ENCODE results near the gene MYNN.

MYNN gene

DNA sequence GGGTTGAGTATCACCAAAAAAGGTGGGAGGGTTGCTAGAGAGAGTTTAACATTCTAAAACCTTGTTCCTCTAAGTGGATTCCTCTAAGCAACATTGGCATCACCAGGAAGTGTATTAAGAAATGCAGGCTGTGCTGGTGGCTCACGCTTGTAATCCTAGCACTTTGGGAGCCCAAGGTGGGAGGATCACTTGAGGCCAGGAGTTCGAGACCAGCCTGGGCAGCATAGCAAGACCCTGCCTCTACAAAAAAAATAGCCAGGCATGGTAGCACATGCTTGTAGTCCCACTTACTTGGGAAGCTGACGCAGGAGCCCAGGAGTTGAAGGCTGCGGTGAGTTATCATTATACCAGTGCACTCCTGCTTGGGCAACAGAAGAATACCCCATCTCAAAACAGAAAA lies 4.6 kb downstream of the MYNN start:
- DNase-seq: no peak

DNA sequence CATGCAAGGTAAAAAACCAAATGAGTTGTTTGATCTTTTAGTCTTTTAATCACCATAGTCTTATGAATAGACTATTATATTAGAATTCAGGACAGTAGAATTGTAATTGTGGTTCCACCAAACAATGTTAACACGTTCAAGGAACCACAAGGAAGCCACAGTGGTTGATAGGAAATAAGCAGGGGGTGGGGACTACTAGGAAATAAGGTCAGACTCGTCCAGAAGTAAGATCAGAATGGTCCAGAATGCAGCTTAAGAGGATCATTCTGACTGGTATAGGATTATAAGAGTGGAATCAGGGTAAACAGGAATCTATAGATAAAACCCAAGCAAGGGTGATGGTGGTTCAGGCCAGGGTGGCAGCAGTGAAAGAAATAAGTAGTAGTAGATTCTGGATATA lies 7.5 kb downstream of the MYNN start:
- DNase-seq: no peak

DNA sequence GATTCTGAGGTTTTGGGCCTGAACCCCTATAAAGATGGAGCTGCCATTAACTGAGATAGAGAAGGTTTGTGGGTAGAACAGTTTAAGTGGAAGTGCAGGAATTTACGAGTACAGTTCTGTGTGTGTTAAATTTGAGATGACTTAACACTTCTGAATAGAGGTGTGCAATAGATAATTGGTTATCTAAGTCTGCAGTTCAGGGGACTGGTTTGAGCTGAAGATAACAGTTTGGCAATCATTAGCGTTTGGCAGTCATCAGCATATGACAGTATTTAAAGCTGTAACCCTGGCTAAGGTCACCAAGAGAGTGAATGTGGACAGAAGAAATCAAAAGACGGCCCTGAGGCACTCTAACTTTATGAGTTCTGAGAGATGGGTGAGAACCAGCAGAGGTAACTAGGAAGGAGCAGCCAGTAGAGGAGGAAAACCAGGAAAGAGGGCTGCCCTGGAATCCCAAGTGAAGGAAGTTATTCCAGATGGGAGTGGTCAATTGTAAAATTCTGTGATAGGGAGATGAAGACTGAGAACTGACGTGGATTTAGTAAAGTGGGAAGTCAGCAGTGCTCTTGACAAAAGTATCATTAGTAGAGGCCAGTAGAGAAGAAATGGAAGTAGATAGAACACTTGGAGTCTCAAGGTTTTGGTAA lies 8.1 kb downstream of the MYNN start:
- DNase-seq: no peak

DNA sequence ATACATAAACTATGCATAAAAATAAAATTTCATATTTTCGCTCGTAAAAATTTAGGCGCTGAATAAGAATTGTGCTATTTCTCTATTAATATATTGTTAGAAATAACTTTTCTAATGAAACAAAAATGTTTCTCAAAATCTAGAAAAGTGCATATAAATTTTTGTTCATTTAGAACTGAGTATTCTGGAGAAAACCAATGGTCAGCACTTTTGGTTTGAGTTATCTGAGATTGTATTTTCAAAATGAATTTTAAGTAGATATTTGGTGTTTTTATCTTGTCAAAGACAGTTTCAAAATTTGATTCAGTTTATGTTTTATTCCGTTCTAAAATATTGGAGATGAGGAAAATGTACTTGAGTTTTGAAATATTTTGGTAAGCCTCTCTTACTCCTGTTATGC lies 13.9 kb downstream of the MYNN start:
- no peak for DNase-seq

DNA sequence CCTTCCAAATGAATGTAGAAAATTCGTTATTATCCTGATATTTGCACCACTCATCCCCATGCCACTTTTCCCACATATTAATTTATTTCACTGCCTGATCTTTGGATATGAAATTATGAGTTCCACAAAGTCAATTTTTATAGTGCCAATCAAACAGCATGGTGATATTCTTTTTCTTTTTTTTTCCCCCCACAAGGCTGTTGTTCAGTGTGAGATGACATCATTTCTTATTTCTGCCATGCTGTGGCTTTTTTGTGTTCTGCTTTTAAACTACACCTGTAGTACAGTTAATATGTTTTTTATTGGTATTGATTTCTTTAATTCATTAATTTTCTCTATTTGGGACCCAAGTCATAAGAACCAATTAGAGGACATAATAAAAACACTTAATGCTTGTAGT lies 14.6 kb downstream of the MYNN start:
- DNase-seq: no peak

DNA sequence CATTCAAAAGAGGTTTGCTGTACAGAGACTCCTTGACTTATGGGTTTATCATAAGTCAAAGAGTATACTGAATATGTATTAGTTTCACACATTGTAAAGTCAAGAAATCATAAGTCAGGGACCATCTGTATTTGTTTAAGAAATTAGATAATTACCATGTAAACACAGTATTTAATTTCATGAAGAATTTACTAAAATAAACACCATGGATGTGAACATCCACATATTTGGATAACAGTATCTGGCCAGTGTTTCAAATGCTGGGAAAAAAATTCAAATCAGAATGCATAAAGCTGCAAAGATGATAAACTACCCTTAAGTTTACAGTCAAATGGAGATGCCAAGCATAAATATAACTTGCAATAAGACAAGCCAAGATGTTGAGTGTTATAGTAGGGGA lies 17.0 kb downstream of the MYNN start:
- no peak for DNase-seq

DNA sequence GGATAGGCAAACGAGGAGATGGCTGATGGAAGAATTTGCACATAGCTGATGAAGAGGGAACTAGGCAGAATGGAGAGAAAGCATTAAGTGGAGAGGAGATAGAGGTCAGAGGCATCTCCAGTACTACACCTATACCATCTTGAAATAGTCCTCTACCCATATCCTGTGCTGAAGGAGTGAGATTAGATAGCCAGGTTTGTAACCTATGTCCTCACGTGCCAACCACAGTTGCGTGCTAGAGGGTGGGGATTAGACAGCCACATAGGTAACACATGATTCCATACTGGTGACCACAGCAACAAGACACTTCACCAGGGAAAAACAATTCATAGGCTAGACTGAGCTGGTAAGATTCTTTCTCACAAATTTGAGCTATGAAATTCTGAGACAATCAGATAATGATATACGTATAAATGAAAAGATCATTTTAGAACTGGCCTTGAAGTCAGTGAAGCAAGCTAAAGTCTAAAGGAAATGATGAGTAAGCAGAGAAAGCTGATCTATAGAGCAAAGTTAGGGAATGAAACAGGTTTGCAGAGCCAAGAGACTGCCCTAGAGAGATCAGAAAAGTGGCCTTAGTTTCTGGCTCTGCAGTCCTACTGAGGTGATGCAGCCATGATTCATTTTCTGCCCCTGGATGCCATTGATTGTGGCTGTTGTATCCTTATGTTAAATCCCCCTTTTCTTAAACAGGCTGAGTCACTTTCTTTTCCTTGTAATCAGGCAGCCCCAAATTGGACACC lies 17.7 kb downstream of the MYNN start:
- peak; percentile 17 for DNase-seq

DNA sequence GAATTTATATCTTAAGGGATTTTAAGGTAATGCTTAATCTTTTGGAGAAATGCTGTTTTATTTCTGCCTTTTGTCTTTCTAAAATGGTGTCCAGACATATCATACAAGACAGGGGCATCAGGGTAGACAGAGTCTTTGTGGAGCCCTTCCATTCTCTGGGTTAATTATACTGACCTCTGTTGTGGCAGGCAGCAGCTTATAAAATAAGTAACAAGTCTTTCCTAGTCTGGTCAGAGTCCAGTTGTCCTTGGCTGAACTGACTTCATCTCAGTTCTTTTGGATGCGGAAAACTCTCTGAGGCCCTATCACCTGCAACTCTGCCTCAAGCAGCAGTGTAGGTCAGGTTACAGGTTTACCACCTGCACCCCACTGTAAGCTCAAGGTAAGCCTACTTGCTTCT lies 19.2 kb downstream of the MYNN start:
- DNase-seq: no peak

DNA sequence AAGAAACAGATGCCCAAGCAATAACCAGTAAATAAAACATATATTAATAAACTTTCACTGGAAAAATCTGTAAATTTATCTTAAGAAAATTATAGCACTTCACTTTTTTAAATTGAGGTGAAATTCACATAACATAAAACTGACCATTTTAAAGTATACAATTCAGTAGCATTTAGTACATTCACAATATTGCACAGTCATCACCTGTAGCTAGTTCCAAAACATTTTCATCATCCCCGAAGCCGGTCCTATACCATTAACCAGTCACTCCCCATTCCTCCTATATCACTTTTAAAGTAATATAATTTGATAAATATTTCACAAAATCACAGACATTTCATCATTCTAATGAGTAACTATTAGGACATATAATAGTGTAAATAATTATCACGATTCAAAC lies 31.5 kb downstream of the MYNN start:
- no peak for DNase-seq

DNA sequence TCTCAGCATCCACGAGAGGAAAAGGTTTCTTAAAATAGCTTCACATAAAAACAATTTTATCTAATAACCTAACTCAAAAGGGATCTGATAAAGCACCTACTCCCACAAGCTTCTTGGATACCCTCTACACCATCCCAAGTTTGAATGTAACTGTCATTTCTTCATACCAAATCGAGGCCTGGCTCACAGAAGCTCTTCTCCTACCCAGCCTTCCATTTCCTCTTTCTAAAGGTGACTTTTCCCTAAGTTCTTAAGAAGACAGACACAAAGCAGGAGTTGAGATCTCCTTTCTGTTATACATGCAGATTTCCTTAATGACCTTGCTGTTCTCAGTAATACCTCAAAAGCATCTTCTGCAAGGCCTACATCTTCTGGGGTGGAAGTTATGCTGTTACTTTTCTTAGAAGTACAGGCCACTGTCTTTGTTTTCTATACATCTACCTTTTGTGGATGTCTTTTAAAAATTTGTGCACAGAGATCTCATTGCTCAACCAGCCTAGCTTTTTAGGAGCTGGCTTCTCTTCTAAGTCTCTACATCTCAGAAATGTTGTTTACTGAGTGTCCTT lies 36.1 kb downstream of the MYNN start:
- no peak for DNase-seq

DNA sequence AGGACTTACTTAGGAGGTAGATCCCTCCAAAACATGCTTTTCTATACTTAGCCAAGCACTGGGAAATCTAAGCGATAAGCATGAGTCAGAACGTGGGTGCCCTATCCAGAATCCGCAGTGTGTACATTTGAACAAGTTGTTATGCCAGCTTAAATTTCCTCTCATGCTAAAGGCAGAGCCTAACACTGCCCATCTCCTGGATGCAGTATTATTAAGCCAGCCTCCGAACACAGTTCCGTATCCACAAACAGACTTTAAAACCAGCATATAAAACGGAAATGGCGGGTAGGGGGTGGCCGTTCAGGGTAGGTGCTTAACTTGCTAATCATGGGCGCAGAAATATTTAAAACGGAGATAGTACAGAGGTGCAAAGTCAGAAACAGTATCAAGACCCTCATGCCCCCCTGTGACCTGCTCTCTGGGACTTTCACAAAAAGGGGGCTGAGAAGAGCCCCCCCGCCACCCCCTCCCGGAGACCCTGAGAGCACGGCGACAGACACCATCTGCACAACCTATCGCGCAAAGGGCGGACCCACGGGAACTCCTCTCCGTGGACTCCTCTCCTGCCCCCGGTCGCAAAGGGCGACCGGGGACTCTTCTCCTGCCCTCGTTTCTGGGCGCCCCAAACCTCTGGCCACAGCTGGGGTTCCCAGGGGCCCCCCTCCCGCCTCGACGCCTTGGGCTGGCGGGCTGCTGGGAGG lies 38.6 kb downstream of the MYNN start:
- DNase-seq: peak; percentile 57

DNA sequence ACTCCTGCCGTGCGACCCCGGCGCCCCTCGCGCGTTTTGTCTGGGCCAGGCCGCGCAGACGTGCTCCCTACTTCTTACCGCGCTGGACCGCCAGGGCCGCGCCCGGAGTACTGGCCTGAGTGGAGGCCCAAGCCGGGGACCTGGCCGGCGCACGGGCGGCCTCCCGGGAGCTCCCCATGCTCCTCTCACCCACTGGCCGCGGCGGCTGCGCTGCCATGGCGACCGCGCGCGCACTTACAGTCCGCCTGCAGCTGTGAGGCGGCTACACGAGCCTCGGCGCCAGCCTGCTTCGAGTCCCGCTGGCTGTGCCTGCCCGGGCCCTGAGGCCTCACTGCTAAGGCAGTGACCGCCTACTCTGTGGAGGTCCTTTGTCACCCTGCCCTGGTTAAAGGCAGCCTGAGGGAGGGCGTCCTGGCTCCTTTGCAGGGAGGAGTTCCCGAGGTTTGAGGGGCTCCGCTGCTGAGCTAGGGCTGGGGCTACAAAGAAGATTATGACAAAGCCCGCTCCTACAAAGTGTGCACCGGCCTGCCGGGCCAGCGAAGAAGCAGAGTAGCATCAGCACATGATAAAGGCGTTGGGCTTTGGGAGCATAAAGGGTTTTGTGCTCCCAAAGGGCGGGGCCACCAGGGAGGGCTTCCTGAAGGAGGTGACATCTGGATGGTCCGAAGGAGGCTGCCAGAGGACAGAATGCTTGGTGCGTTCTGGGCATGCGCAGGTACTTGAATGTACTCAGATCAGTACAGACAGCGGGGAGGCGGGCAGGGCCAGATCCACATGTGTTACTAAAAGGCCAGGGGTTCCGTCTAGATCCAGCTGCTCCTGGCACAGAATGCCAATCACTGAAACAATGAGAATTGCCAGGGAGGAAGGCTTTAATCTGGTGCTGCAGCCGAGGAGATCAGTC lies 39.4 kb downstream of the MYNN start, which contains the start of the genes LRRC34 and LRRIQ4:
TSS of gene LRRC34 (minus strand) at position 573 of the 904 bp plus-strand sequence. CDS start at position 217, 356 bp downstream.
TSS of gene LRRIQ4 (plus strand) at position 539 of the 904 bp plus-strand sequence. CDS start 9,052 bp downstream, outside the sequence.
- DNase-seq: peak; percentile 76

DNA sequence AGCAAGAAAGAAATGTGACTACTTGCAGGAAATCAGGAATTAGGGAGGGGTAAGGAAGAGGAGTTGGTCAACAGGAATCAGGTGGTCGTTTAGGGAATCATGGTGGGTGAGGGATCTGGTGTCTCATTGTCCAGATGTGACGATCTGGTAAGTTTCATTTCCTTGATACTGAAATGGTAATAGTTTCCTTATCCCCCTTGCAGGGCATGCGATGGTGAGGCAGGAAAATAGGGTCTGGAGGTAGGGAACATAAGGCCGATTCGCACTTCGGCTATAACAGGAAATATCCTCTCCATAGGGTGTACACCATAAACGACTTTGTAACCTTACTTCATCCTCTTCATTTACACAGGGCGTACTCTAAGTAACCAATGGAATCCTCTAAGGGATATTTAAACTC lies 40.1 kb downstream of the MYNN start:
- DNase-seq: no peak

DNA sequence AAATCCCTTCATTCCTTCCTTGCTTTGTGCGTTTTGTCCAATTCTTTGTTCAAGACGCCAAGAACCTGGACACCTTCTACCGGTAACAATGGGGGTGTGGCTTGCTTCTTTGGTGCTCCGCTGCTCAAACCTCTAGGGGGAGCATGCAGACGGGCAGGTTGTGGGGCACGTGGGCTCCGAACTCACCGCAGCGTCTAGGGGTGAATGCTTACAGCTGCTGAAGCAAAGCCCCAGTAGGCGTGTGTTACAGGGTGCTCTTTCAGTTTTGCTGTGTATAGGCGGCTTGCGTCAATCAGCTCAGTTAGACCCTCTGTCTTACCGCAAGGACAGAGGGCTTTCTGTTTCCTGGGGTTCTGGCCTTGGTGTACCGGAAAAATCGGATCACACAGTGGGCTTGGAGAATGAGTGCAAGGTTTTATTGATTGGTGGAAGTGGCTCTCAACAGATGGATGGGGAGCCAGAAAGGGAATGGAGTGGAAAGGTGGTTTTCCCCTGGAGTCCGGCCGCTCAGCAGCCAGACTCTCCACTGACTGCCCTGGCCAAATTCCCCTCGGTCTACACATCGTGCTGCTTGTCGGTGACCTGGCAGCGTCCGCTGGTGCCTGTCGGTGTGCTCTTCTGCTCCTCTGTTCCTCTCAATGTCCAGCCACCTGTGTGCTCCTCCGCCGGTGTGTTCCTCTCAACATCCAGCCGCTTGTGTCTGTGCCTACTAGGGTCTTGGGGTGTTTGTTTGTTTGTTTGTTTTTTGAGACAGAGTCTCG lies 40.7 kb downstream of the MYNN start:
- no peak for DNase-seq

DNA sequence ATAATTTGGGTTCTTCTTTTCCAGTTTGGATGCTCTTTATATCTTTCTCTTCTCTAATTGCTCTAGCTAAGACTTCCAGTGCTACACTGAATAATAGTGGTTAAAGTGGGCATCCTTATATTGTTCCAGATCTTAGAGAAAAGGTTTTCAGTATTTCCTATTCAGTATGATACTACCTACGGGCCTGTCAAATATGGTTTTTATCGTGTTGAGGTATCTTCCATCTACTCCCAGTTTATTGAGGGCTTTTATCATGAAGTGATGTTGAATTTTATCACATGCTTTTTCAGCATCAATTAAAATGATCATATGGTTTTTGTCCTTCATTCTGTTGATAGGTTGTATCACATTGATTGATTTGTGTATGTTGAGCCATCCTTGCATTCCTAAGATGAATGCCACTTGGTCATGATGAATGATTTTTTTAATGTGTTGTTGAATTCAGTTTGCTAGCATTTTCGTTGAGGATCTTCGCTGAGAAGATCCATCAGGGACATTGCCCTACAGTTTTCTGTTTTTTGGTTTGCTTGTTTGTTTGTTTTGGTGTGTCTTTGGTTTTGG lies 42.5 kb downstream of the MYNN start:
- DNase-seq: no peak

DNA sequence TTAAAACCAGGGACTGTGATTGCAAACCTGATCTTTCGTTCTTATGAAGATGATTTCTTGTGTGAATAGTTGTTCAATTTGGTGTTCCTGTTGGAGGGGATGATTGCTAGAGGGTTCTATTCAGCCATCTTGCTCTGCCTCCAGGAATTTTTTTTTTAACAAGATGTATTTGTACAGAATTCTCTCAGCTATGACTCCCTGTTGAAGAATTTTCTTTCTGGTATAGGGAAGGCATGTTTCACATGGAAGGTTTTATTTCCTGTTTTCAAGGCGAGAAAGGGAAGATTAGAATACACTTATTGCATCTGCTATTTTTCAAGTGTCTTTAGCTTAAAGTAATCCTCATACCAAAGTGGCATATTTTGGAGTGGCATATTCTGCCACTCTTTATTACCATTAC lies 45.1 kb downstream of the MYNN start:
- DNase-seq: peak; percentile 59

DNA sequence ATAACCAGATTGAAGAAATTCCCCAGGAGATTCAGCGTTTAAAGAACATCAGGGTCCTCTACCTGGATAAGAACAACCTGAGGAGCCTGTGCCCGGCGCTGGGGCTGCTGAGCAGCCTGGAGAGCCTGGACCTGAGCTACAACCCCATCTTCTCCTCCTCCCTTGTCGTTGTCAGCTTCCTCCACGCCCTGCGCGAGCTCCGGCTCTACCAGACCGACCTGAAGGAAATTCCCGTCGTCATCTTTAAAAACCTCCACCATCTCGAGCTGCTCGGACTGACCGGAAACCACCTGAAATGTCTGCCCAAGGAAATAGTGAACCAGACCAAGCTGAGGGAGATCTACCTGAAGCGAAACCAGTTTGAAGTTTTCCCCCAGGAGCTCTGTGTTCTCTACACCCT lies 48.9 kb downstream of the MYNN start:
- no peak for DNase-seq

DNA sequence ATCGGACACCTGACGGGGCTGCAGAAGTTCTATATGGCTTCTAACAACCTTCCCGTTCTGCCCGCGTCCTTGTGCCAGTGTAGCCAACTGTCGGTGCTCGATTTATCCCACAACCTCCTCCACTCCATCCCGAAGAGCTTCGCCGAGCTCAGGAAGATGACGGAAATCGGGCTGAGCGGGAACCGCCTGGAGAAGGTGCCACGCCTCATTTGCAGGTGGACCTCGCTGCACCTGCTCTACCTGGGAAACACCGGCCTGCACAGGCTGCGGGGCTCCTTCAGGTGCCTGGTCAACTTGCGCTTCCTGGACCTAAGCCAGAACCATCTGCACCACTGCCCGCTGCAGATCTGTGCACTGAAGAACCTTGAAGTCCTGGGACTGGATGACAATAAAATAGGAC lies 49.3 kb downstream of the MYNN start:
- DNase-seq: no peak

DNA sequence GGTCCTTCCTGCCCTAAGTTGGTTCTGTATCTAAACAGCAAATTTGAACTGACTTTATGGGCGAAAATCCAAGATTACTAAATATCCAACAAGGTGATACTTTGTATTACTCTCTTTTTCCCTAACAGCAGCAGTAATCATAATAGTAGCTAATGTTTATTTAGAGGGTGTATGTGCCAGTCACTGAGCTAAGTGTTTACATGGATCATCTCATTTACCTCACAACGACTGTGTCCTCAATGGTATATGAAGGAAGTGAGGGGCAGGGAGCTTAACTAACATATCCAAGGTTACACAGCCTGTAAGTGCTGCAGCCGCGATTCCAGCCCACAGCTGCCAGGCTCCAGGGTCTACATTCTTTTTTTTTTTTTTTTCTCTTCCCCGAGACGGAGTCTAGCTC lies 49.8 kb downstream of the MYNN start:
- no peak for DNase-seq

DNA sequence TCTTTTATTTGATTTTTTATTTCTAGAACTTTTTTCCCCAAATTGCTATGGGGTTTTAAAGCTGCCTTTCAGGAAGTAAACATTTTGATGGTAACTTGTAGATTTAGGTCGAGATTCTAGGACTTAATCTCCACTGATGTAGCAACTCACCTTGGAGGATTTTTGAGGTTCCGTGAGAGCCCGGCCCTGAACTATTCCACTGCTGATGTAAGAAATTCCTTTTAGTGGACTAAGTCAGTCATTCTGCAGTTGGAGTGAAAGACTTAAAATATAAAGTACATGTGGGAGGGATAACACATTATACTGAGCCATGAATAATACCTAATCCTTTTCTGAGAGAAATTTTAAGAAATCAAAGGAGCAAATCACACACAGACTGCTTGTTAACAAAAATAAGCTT lies 52.1 kb downstream of the MYNN start:
- DNase-seq: no peak

DNA sequence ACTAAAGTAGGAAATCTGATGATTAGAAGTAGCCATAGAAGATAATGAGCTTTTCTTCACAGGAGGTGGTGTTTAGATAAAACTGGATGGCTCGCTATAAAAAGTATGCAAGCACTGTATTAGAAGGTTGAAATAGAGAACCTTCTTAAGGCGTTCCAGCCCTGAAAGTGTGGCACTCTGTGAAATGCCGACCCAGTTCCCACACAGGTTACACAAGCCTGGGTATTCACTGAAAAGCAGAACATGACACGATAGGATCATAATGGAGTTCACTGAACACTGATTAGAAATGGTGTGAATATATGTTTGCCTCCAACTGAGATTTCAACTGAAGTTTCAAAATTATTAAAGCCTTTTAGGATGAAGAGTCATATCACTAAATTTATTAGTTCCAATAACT lies 54.5 kb downstream of the MYNN start:
- DNase-seq: no peak

Measured in fibroblast of skin of abdomen (primary cell).